IPS-20b (cell line): Measurements from ENCODE around the gene MCM6.
A peak's percentile ranks its signal among the peaks of the same experiment; 100 is the strongest.
"Not testable (repeated sequence)": the region's sequence is repeated elsewhere in the genome, so short reads cannot be mapped to it uniquely, and the experiment has no call there.

Experiments
- H3K27ac ChIP-seq: one replicate; pipeline ENCODE4 v1.5.1; 2013; ENCODE audit warnings: low read length
- H3K27me3 ChIP-seq: 2 replicates; pipeline ENCODE4 v1.6.1; 2013; ENCODE audit warnings: mild to moderate bottlenecking, low read length, inconsistent platforms; ENCODE audit not compliant: insufficient read depth
- H3K36me3 ChIP-seq: 2 replicates; pipeline ENCODE4 v1.6.1; 2013; ENCODE audit warnings: low read depth, mild to moderate bottlenecking, inconsistent platforms, low read length, moderate library complexity; ENCODE audit not compliant: insufficient read depth
- H3K4me1 ChIP-seq: 2 replicates; pipeline ENCODE4 v1.6.1; 2013; ENCODE audit warnings: mild to moderate bottlenecking, control low read depth, inconsistent platforms, low read length, moderate library complexity; ENCODE audit not compliant: insufficient read depth
- H3K4me3 ChIP-seq: 2 replicates; pipeline ENCODE4 v1.5.1; 2013; ENCODE audit warnings: mild to moderate bottlenecking, low read length, inconsistent platforms
- H3K9ac ChIP-seq: 2 replicates; pipeline ENCODE4 v1.6.1; 2013; ENCODE audit warnings: low read depth, mild to moderate bottlenecking, inconsistent platforms, low read length, moderate library complexity
- H3K9me3 ChIP-seq: 2 replicates; pipeline ENCODE4 v1.6.1; 2013; ENCODE audit warnings: mild to moderate bottlenecking, low read depth, low read length, inconsistent platforms; ENCODE audit not compliant: insufficient read depth

Gene MCM6

DNA sequence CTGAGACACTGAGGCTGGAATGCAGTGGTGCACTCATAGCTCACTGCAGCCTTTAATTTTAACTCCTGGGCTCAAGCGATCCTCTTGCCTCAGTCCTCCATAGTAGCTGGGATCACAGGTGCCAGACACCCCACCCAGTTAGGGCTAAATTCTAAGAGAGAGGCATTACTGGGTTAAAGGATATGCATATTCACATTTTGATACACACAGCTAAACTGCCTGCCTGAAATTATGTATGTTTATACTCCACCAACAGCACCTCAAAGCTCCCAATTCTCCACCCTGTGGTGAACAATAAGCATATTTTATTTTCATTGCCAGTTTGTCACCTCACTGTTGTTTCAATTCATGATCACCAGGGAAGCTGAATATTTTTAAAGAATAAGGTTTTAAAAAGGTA lies 18.7 kb upstream of the MCM6 start:
- H3K9me3 ChIP-seq = no peaks in the 10 kb centered on the region
- no peak overlapping the region for H3K9ac ChIP-seq
- peaks cover 9% of the 10 kb centered on the region for H3K4me1 ChIP-seq
- H3K27ac ChIP-seq = no peak overlapping the region
- no peaks in the 10 kb centered on the region for H3K27me3 ChIP-seq
- H3K4me3 ChIP-seq = no peak overlapping the region
- H3K36me3 ChIP-seq = no peaks in the 10 kb centered on the region

DNA sequence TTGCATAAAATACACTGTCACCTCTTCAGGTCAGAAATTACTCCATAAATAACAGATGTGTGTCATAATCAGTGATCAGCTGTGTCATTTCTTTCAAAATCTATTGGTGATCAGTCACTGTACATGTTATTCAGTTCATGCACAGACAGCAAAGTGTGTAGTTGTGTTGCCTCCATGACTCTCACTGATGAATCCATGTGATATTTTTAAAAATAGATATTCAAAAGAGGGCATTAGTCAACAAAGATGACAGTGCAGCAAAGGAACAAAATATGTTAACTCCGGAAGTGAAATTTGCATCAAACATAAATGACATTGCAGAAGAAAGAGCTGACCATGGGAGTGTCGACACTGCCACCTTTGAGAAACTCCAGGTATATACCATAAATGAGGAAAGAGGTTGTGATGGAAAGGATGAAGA lies 17.1 kb upstream of the MCM6 start:
- Histone ChIP-seq H3K27ac (no peak overlapping the region), H3K36me3 (no peaks in the 10 kb centered on the region), H3K9me3 (peaks cover 1% of the 10 kb centered on the region; the same call in 1 of the 2 replicates), H3K27me3 (no peaks in the 10 kb centered on the region), H3K4me3 (no peak overlapping the region), H3K9ac (no peak overlapping the region), H3K4me1 (peaks cover 9% of the 10 kb centered on the region)

GRCh38 chr2:135890835-135891234 lies 14.6 kb upstream of the MCM6 start:
- Histone ChIP-seq H3K36me3 (no peaks in the 10 kb centered on the region), H3K27me3 (no peaks in the 10 kb centered on the region), H3K27ac (no peak overlapping the region), H3K4me3 (no peak overlapping the region), H3K4me1 (peaks cover 9% of the 10 kb centered on the region), H3K9me3 (peaks cover 6% of the 10 kb centered on the region; the same call in 1 of the 2 replicates), H3K9ac (peak overlapping the region; percentile 23; the same call in 1 of the 2 replicates)

DNA sequence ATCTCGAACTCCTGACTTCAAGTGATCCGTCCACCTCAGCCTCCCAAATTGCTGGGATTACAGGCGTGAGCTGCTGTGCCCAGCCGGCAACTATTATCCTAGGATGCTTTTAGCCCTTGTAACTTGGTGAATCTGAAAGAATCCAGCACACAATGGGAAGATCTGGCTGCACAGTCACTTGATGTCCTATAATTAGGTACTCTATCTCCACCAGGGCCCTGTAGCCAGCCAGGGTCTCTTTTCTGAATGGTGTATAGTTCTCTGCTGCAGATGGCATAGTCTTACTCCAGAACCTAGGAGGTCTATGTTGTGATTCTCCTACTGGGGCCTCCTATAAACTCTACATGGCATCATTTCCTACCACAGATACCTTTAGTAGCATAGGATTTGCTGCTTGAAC lies 13.9 kb upstream of the MCM6 start:
- no peak overlapping the region for H3K27ac ChIP-seq
- H3K4me3 ChIP-seq = no peak overlapping the region
- H3K4me1 ChIP-seq = peaks cover 9% of the 10 kb centered on the region
- no peak overlapping the region for H3K9ac ChIP-seq
- no peaks in the 10 kb centered on the region for H3K36me3 ChIP-seq
- peaks cover 6% of the 10 kb centered on the region; the same call in 1 of the 2 replicates for H3K9me3 ChIP-seq
- no peaks in the 10 kb centered on the region for H3K27me3 ChIP-seq

GRCh38 chr2:135888587-135888986 lies 12.3 kb upstream of the MCM6 start:
- not testable (repeated sequence) for H3K4me1 ChIP-seq, H3K9ac ChIP-seq, H3K27ac ChIP-seq, H3K9me3 ChIP-seq, H3K27me3 ChIP-seq, H3K4me3 ChIP-seq, H3K36me3 ChIP-seq

DNA sequence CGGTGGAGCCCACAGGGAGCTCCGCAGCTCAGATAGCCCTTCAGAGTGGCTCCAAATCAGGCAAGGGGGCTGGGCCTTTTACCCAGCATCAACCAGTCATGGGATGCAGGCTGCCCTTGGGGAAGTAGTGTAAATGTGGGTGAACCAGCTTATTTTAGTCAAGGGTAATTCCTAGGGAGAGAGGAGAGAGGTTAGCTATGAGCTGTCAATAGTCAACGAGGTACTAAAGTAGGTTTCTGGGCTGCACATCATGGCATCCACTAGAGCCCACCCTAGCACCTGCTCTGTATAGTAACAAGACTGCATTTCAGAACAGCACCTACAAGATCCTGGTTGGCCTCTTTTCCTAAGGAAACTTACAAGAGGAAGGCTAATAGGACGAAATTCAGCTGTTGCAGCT lies 9.5 kb upstream of the MCM6 start:
- Histone ChIP-seq H3K9ac (no peak overlapping the region), H3K27ac (no peak overlapping the region), H3K27me3 (no peaks in the 10 kb centered on the region), H3K4me3 (no peak overlapping the region), H3K36me3 (no peaks in the 10 kb centered on the region), H3K9me3 (peaks cover 6% of the 10 kb centered on the region; the same call in 1 of the 2 replicates), H3K4me1 (no peaks in the 10 kb centered on the region)

DNA sequence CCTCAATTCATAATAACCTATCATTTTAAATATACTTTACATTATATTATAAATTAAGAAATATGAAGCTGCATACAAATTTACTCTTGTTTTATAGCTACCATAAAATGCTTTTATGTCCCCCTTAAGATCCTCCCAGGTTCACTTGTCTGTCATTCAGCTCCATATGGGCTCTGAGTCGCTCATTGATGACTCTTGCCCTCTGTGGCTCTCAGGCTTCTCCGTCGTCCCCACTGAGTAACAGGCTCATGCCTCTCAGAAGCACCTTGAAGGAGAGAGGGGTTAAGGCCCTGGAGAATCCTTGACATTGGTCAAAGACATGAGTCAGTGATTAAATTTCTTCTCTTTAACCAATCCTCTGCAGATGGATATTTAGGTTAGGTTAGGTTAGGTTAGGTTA lies 6.2 kb upstream of the MCM6 start:
- H3K36me3 ChIP-seq = no peaks in the 10 kb centered on the region

DNA sequence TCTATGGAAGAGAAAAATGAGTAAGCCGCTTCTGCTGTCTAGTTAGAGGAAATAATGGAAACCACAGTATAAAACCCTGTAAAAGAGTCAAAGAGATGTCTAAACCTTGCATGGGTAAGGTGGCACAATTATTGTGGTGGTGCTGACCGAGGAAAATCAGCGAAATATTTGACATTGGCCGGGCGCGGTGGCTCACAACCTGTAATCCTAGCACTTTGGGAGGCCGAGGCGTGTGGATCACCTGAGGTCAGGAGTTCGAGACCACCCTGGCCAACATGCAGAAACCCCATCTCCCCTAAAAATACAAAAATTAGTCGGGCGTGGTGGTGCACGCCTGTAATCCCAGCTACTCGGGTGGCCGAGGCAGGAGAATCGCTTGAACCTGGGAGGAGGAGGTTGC lies 527 bp upstream of the MCM6 start:
- Histone ChIP-seq H3K36me3 (peaks cover 24% of the 10 kb centered on the region), H3K9ac (peak overlapping the region; percentile 91; the same call in 1 of the 2 replicates), H3K4me3 (peak overlapping the region; percentile 71)
- not testable (repeated sequence) for H3K27me3 ChIP-seq, H3K9me3 ChIP-seq, H3K4me1 ChIP-seq, H3K27ac ChIP-seq

More for the DNA sequence above, 6.2 kb upstream of the MCM6 start:
- Histone ChIP-seq H3K9ac (no peak overlapping the region), H3K27me3 (no peaks in the 10 kb centered on the region), H3K4me1 (no peaks in the 10 kb centered on the region), H3K9me3 (no peaks in the 10 kb centered on the region), H3K27ac (no peak overlapping the region), H3K4me3 (no peak overlapping the region)

DNA sequence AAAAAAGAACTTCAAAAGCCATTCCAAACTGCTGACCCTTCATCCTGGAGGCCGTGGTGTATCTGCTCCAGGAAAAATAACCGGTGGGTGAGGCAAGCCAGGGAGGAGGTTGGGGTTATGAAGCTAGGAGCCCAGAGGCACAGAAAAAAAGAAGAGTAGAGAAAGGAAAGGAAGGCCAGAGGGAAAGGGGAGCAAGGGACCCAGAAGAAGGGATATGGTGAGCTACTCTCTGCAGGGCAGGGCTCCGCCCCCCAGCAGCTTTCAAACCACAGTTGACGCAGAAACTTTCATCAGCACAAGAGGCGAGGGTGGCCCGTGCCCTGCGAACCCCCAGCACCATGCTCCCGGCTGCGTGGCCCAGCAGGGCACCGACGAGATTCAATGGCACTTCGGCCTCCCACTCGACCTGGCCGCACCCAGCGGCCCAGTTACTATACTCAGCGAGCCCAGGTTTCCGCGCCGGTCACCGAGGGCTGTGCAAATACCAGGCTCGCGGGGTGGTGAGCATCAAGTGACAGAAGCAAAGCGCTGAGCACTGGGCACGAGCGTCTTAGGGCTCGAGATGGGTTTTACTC lies 665 bp downstream of the MCM6 start:
- Histone ChIP-seq H3K9ac (peak overlapping the region; percentile 91), H3K4me1 (no peaks in the 10 kb centered on the region; the same call in 1 of the 2 replicates), H3K36me3 (peaks cover 36% of the 10 kb centered on the region), H3K9me3 (no peaks in the 10 kb centered on the region), H3K27me3 (no peaks in the 10 kb centered on the region), H3K27ac (no peak overlapping the region), H3K4me3 (peak overlapping the region; percentile 71)

- peaks cover 43% of the 10 kb centered on the region for H3K36me3 ChIP-seq
- no peaks in the 10 kb centered on the region for H3K27me3 ChIP-seq
- H3K4me3 ChIP-seq = peak overlapping the region; percentile 71
- no peak overlapping the region for H3K27ac ChIP-seq
- H3K9ac ChIP-seq = peak overlapping the region; percentile 91; the same call in 1 of the 2 replicates
- no peaks in the 10 kb centered on the region for H3K9me3 ChIP-seq
- H3K4me1 ChIP-seq = no peaks in the 10 kb centered on the region; the same call in 1 of the 2 replicates
Measured at GRCh38 chr2:135874777-135875365, 1.4 kb downstream of the MCM6 start.

DNA sequence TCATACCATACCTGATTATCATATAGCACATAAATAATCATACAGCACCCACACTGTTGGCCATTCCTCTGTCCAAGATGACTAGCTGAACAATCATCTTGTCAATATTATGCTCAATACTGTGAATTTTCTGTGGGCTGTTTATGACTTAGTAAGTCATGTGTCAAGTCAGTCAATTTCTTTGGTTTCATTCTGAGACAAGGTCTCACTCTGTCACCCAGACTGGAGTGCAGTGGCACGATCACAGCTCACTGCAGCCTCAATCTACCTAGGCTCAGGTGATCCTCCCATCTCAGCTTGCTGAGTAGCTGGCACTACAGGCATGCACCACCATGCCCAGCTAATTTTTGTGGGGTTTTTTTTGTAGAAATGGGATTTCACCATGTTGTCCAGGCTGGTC lies 5.7 kb downstream of the MCM6 start:
- no peaks in the 10 kb centered on the region; the same call in 1 of the 2 replicates for H3K4me1 ChIP-seq
- no peak overlapping the region for H3K4me3 ChIP-seq
- H3K27me3 ChIP-seq = no peaks in the 10 kb centered on the region
- H3K36me3 ChIP-seq = peaks cover 86% of the 10 kb centered on the region
- H3K9me3 ChIP-seq = no peaks in the 10 kb centered on the region
- H3K9ac ChIP-seq = no peak overlapping the region
- H3K27ac ChIP-seq = no peak overlapping the region

DNA sequence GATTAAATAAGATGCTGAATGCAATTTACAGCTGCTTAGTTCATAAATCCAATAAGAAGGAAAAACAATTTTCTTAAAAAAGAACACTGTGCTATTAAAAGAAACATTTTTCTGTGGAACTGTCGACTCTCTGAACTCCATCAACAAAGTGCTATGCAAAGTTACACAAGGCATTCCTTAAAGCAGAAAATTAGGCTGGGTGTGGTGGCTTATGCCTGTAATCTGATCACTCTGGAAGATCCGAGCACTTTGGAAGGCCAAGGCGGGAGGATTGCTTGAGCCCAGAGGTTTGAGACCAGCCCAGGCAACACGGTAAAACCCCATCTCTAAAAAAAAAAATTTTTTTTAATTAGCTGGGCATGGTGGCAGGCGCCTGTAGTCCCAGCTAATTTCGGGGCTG lies 13.0 kb downstream of the MCM6 start:
- no peak overlapping the region for H3K27ac ChIP-seq
- H3K27me3 ChIP-seq = no peaks in the 10 kb centered on the region
- no peak overlapping the region for H3K4me3 ChIP-seq
- H3K9ac ChIP-seq = no peak overlapping the region
- H3K4me1 ChIP-seq = no peaks in the 10 kb centered on the region
- peaks cover 94% of the 10 kb centered on the region for H3K36me3 ChIP-seq
- no peaks in the 10 kb centered on the region for H3K9me3 ChIP-seq
